Neural crest cell (in vitro differentiated cells): ENCODE data around the gene PDCD11. TPM values are rescaled to one million over a fixed set of nuclear protein-coding genes. Genes with fewer than 3 reads are reported as not detected.

ENCODE experiments used
- DNase-seq: peaks from one replicate; pipeline ENCODE4 v3.0.0; 2021; ENCODE audit warnings: low read depth, mixed read lengths, low spot score
- H3K27ac Mint-ChIP-seq: one replicate; pipeline ENCODE4 v1.8.0; 2021; ENCODE audit warnings: mild to moderate bottlenecking, mixed read lengths; ENCODE audit not compliant: unreplicated experiment
- H3K27me3 Mint-ChIP-seq: 2 replicates; pipeline ENCODE4 v1.8.0; 2021; ENCODE audit warnings: low read depth, mild to moderate bottlenecking, mixed read lengths
- H3K36me3 Mint-ChIP-seq: 2 replicates; pipeline ENCODE4 v1.8.0; 2021; ENCODE audit warnings: low read depth, mild to moderate bottlenecking, mixed read lengths
- H3K4me1 Mint-ChIP-seq: 2 replicates; pipeline ENCODE4 v1.8.0; 2021; ENCODE audit warnings: mixed read lengths
- H3K4me3 Mint-ChIP-seq: one replicate; pipeline ENCODE4 v1.8.0; 2021; ENCODE audit warnings: mild to moderate bottlenecking, mixed read lengths
- H3K9me3 Mint-ChIP-seq: 2 replicates; pipeline ENCODE4 v1.8.0; 2021; ENCODE audit warnings: mixed read lengths
- total RNA-seq: library from RNA; stranded (reverse); gene quantifications from 2 replicates; pipeline ENCODE4 v1.2.1, GENCODE V29; 2021
- TF ChIP-seq, protein P1 (sequence below): fragments of 200-600 bp; sonication (generic); conservative IDR thresholded peaks from 2 replicates; pipeline ENCODE4 v1.5.0; 2021; ENCODE audit warnings: antibody characterized with exemption, mild to moderate bottlenecking

Gene PDCD11
- total RNA-seq, 1 donor from 2014 or later, result 74.1 TPM

DNA sequence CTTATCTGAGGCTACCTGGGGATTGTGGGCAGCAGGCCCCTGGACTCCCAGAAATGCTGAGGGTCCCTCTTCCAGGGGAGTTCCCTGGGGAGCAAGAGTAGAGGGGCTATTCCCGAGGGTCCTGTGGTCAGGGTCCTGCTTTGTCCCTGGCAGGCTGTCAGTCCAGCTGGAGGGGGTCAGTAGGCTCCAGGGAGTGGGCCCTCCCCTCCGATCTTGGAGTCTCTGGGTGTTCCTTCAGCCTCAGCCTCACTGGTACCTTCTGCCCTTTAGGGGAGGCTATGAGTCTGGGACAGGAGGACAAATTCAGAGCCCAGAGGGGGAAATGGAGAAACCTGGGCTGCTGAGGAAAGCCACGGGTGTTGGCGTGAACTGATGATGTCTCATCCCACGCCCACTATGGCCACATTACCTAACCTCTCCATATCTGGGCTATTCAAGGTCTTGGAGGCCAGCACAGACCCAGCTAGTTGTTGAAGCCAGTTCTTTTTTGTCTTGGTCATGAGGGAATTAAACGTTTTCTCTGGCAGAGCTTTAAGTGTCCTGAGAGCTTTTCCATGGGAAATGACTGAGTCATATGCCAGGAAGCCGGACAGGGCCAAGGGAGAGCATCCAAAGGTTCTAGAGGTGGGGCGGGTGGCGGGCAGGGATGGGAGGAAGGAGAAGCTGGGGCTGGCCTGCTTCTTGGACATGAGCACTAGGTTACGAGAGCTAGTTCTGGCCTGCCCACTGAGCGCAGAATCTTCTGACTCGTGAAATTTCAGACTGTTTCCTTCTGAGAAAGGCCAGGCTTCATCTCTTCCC lies 49.5 kb downstream of the PDCD11 start:
- no peak for DNase-seq
- H3K27me3 Mint-ChIP-seq, result no peaks in the 10 kb centered on the region
- H3K4me1 Mint-ChIP-seq, result no peaks in the 10 kb centered on the region
- H3K36me3 Mint-ChIP-seq, result peaks cover 14% of the 10 kb centered on the region
- TF ChIP-seq, protein P1, sequence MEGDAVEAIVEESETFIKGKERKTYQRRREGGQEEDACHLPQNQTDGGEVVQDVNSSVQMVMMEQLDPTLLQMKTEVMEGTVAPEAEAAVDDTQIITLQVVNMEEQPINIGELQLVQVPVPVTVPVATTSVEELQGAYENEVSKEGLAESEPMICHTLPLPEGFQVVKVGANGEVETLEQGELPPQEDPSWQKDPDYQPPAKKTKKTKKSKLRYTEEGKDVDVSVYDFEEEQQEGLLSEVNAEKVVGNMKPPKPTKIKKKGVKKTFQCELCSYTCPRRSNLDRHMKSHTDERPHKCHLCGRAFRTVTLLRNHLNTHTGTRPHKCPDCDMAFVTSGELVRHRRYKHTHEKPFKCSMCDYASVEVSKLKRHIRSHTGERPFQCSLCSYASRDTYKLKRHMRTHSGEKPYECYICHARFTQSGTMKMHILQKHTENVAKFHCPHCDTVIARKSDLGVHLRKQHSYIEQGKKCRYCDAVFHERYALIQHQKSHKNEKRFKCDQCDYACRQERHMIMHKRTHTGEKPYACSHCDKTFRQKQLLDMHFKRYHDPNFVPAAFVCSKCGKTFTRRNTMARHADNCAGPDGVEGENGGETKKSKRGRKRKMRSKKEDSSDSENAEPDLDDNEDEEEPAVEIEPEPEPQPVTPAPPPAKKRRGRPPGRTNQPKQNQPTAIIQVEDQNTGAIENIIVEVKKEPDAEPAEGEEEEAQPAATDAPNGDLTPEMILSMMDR, result no peak
- H3K9me3 Mint-ChIP-seq, result no peaks in the 10 kb centered on the region
- H3K27ac Mint-ChIP-seq, result no peak overlapping the region
- no peak overlapping the region for H3K4me3 Mint-ChIP-seq

DNA sequence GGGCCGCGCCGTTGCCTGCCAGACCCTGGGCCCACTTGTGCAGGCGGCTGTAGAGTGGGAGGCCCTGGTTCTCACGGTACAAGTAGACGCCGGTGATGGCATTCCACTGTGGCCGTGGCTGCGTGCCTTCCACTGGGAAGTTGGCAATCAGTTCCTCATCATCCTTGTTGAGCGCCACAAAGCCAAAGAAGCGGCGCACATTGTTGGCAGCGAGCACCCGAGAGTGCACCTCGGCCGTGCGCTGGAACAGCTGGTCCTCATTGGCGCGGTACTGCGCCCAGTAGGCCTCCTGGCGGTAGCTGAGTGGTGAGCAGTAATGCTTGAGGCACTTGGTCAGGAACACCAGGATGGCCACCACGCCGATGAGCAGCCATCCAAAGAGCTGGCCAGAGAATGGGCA lies 50.8 kb downstream of the PDCD11 start:
- Mint-ChIP-seq H3K27me3 (no peaks in the 10 kb centered on the region), H3K4me3 (no peak overlapping the region), H3K4me1 (no peaks in the 10 kb centered on the region), H3K27ac (no peak overlapping the region), H3K9me3 (no peaks in the 10 kb centered on the region), H3K36me3 (peaks cover 10% of the 10 kb centered on the region)
- DNase-seq, result no peak
- TF ChIP-seq, protein P1, result no peak

DNA sequence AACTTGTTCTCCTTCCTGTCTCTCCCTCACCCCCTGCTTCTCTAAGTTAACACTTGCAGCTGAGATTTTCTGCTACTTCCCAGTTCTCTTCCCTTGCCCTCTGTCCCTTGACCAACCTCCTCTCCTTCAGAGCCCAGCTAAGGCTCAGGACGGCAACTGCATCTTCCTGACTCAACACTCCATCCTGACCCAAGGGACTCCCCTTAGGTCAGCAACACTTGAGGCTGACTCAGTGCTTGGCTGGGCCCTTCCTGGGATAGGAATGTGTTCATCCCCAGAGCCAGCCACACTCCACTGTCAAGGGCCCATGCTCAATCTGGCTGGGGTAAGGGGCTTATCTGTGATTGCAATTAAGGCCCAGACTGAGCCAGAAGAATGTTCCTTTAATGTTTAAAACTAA lies 52.3 kb downstream of the PDCD11 start:
- Mint-ChIP-seq H3K36me3 (peaks cover 8% of the 10 kb centered on the region), H3K4me3 (no peak overlapping the region), H3K27me3 (no peaks in the 10 kb centered on the region), H3K4me1 (no peaks in the 10 kb centered on the region), H3K9me3 (no peaks in the 10 kb centered on the region), H3K27ac (no peak overlapping the region)
- DNase-seq, result no peak
- TF ChIP-seq, protein P1, result no peak

DNA sequence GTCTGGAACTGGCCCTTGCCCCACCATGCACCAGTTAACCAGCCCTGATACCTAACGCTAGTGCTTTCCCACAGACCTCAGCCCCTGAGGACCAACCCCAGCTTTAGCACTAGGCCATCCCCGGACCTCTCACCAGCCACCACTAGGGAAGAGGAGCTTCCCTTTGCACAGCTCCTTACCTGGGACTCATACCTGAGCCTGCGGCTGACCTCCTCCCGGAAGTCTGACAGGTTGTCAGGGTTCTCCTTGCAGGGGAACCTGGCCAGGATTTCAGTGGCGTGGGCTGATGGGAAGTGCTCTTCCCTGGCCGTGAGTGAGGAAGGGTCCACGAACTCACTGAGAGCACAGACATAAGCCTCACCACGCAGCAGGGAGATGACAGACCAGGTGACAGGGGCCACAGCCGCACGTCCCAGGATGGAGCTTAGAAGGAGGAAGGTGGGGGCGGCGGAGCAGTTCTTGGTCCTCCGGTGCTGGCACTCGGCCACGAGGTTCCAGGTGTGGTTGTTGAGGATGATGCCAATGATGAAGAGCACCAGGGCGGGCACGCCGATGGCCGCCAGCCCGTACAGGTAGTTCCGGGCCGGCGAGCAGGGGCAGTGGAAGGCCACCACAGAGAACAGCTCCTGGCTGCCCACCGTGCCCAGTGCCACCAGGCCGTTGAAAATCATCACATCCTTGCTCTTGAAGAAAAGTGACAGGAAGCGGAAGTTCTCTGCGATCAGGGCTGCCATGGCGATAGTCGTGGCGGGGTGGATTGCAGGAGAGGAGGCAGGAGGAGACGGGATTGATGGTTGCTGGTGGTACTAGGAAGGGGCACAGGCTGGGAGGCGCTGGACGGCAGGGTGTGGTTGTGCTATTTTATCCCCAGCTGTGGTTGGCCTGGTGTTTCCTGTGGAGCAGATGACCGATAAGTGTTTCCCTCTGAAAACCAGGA lies 53.0 kb downstream of the PDCD11 start:
- Mint-ChIP-seq H3K4me3 (no peak overlapping the region), H3K36me3 (peaks cover 5% of the 10 kb centered on the region), H3K9me3 (no peaks in the 10 kb centered on the region), H3K27ac (peak overlapping the region; percentile 78), H3K27me3 (no peaks in the 10 kb centered on the region), H3K4me1 (no peaks in the 10 kb centered on the region)
- DNase-seq, result no peak
- TF ChIP-seq, protein P1, result no peak

DNA sequence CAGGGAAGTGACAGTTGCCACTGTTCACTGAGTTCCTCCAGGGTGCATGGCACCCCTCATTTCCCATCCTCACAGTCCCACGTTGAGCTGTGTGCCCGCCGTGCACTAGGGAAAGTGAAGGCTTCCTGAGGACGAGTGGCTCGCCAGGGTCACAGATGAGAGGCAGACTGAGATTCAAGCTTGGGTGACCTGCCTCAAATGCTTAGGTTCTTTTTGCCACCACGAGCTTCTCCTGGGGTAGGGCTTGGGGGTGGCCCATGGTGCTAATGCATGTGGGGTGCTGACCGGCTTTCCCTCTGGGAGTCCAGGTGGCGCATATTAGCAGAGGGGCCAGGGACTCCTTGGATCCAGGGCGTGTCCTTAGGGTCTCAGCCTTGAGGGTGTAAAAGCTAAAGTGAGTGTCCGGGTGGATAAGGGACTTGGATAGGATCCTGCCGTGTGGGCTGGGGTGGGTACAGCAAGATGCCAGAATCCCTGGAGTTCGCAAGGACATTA lies 53.8 kb downstream of the PDCD11 start:
- TF ChIP-seq, protein P1, result no peak
- Mint-ChIP-seq H3K36me3 (peaks cover 5% of the 10 kb centered on the region), H3K27me3 (no peaks in the 10 kb centered on the region), H3K27ac (no peak overlapping the region), H3K4me1 (no peaks in the 10 kb centered on the region), H3K4me3 (no peak overlapping the region), H3K9me3 (no peaks in the 10 kb centered on the region)
- DNase-seq, result no peak
